WI38 (cell line): Measurements from ENCODE around the gene NACA.
A peak's percentile ranks its signal among the peaks of the same experiment; 100 is the strongest.
"Not testable (repeated sequence)": the region's sequence is repeated elsewhere in the genome, so short reads cannot be mapped to it uniquely, and the experiment has no call there.

ENCODE experiments used
- H3K4me3 ChIP-seq: 2 replicates; pipeline ENCODE4 v1.5.1; 2011; ENCODE audit warnings: low read depth, mild to moderate bottlenecking, control low read depth, low read length
- CTCF ChIP-seq: IDR thresholded peaks from 2 replicates; pipeline ENCODE4 v1.5.1; 2012; ENCODE audit warnings: low read depth, mild to moderate bottlenecking, control low read depth, low read length

NACA gene

GRCh38 chr12:56761812-56762211 is 36.7 kb upstream of the NACA start:
- no peak for TF ChIP-seq CTCF

DNA sequence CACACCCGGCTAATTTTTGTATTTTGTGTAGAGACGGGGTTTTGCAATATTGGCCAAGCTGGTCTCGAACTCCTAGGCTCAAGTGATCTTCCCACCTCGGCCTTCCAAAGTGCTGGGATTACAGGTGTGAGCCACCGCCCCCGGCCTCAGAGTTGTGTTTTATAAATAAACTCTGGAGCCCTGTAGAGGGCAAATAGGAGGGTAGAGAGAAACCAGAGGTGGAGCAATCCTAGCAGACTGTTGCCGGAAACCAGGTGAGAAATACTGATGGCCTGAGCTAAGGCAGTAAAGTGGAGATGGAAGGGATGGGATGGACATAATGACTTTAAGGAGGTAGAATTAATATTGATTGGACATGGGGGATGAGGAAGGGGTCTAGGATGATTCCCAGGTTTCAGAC is 35.4 kb upstream of the NACA start:
- TF ChIP-seq CTCF = no peak
- no peak overlapping the region for H3K4me3 ChIP-seq

More at GRCh38 chr12:56761812-56762211, 36.7 kb upstream of the NACA start:
- no peak overlapping the region for H3K4me3 ChIP-seq

DNA sequence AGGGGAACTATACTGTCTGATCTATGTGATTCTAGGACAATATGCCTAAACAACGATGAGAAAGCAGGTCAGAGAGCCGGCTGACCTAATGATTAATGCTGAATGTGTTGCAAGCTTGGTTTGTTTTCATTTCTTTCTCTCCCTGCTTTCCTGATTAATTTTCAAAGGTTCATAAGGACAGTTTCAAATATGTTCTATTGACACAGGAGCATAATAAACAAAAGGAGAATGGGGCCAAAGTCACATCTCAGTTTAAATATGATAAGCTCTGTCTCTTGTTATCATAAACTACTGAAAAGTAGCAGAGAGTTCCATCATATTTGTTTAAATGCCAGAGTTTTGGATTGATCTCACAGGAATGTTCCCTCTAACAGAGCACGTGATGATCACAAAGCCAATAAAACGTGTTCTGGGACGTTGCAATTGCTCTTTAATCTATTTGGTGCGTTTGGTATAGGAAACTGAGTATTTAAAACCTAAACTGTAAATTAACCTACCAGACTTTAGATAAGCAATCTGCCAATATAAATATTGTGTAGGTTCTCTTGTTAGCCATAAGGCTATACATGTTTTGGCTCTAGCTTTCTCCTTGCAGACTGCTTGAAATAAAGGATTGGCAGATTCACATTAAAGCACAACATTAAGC is 34.3 kb upstream of the NACA start:
- no peak overlapping the region for H3K4me3 ChIP-seq
- no peak for TF ChIP-seq CTCF

DNA sequence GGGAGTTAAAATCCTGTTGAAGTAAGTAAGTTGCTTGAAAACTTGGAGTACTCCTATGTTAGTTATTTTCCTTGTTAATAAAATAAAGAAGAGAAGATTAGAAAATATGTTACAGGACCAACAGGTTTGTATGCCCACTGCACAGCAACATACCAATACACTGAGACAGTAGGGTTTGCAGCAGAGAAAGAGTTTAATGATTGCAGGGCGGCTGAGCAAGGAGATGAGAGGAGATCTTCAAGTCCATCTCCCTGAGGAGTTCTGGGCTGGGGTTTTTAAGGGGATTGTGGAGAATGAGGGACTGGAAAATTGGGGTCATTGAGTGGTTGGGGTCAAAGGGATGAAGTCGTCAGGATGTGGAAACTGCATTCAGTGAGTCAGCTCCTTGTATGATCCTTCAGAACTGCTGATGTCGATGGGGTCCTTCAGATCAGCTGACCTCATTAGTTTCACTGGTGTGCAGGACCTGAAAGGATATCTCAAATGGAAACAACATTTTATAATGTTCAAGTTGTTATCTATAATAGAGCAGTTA is 33.7 kb upstream of the NACA start:
- TF ChIP-seq CTCF = no peak
- H3K4me3 ChIP-seq = no peak overlapping the region

DNA sequence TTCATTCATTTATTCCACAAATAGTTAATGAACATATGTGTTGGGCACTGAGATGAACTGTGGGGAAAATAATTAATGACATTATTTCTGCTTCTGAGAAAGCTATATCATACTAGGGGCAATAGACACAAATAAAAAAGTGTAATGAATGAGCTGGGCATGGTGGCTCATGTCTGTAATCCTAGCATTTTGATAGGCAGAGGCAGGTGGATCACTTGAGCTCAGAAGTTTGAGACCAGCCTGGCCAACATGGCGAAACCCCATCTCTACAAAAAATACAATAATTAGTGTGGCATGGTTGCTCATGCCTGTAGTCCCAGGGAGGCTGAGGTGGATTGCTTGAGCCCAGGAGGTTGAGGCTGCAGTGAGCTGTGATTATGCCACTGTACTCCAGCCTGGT is 32.9 kb upstream of the NACA start:
- not testable (repeated sequence) for H3K4me3 ChIP-seq

GRCh38 chr12:56753566-56753965 is 28.5 kb upstream of the NACA start:
- TF ChIP-seq CTCF = no peak
- H3K4me3 ChIP-seq = no peak overlapping the region

DNA sequence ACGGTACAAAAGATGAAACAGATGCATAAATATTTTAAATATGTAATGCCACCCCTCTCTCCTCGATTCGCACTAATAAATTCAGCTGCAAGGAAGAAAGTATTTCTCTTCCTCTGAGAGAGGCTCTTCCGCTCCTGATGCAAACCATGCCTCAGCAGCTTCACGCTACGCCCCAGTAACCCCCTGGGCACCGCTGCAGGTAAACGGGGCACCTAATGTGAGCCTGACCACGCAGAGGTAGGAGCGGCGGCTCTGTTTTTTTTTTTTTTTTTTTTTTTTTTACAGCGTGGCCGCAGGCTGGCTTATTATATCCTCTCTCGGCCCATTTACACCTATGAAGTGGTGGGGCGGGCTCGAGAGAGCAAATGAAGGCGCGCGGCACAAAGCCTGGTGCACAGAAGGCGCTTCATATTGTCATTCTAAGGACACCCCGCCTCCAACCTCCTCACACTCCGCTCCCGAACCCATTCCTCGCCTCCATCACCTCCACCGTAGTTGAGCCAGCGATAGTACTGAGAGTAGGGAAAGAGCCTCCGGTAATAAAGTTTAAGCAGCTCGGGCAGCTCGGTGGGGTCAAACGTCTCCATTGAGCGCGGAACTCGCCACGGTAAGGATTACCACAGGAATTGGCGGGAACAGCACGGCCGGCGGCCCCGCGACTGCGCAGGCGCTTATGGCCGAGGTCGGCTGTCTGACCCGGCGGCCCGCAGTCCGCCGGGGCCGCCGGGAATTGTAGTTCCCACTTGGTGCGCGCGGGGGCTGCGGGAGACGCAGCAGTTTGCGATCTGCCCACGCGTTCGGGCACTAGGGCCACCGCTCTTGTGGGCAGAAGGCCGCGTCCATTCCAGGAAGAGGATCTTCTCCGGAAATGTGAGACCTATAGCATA is 26.9 kb upstream of the NACA start, which contains the start of gene PRIM1:
TSS of gene PRIM1 (minus strand) at position 612 of the 887 bp plus-strand sequence. CDS start at position 587, 25 bp downstream.
- peak within 1 kb of the TSS; percentile 92 for H3K4me3 ChIP-seq
- no peak for TF ChIP-seq CTCF

DNA sequence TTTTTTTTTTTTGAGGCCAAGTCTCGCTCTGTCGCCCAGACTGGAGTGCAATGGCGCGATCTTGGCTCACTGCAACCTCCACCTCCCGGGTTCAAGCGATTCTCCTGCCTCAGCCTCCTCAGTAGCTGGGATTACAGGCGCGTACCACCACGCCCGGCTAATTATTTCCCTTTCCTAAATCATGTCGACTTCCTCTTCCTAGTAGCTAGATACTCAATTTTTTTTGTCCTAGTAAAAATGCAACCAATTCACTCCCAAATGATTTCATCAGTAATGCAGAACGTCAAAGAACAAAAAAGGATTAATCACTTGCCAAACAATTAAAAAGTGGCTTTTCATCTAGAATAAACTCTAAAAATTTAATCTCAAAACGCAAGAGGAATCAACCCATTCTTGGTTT is 25.5 kb upstream of the NACA start:
- H3K4me3 ChIP-seq = not testable (repeated sequence)
